ENCODE measurements around the gene CFD. TPM values are rescaled to one million over a fixed set of nuclear protein-coding genes. Genes with fewer than 3 reads are reported as not detected.

The CFD gene
- total RNA-seq, 1 experiment from 2014 or later = 8.0 TPM

Small RNA genes lying within 50 kb of the gene (microRNA-seq; reads per million reads assigned to microRNA genes)
- gene MIR3187 (ENCODE audit: borderline number of aligned reads, borderline replicate concordance) = 26.9 reads per million, percentile 35 among the genes with 10 or more reads in this experiment

Other genes with a start within 250 kb of the CFD start
- gene POLRMT, start 226.1 kb upstream of the CFD start, total RNA-seq (2021) = 46.4 and 57.1 TPM in 2 replicates
- 0.35 TPM in 1 of 2 replicates, not detected in the other for gene FGF22, start 219.8 kb upstream of the CFD start, total RNA-seq (2021)
- gene RNF126, start 196.4 kb upstream of the CFD start, total RNA-seq (2021) = 54.4 and 63.7 TPM in 2 replicates
- gene FSTL3, start 183.3 kb upstream of the CFD start, total RNA-seq (2021) = 40.9 and 85.1 TPM in 2 replicates
- not detected in 2 replicates for gene PRSS57, start 164.2 kb upstream of the CFD start, total RNA-seq (2021)
- gene PALM, start 150.7 kb upstream of the CFD start, total RNA-seq (2021) = 1.8 and 6.1 TPM in 2 replicates
- gene MISP, start 108.6 kb upstream of the CFD start, total RNA-seq (2021) = 91.6 and 101 TPM in 2 replicates
- gene PTBP1, start 62.2 kb upstream of the CFD start, total RNA-seq (2021) = 461 and 542 TPM in 2 replicates
- 0.81 and 0.90 TPM in 2 replicates for gene PLPPR3, start 37.7 kb upstream of the CFD start, total RNA-seq (2021)
- not detected in 2 replicates for gene AZU1, start 31.8 kb upstream of the CFD start, total RNA-seq (2021)
- gene PRTN3, start 18.7 kb upstream of the CFD start, total RNA-seq (2021) = not detected in 2 replicates
- not detected in 2 replicates for gene ELANE, start 7.4 kb upstream of the CFD start, total RNA-seq (2021)
- 54.7 and 63.8 TPM in 2 replicates for gene MED16, start 33.5 kb downstream of the CFD start, total RNA-seq (2021)
- not detected in 2 replicates for gene RNU6-9, start 33.8 kb downstream of the CFD start, total RNA-seq (2021)
- gene R3HDM4, start 53.6 kb downstream of the CFD start, total RNA-seq (2021) = 55.8 and 57.5 TPM in 2 replicates
- gene KISS1R, start 57.7 kb downstream of the CFD start, total RNA-seq (2021) = not detected in 2 replicates
- gene ARID3A, start 66.4 kb downstream of the CFD start, total RNA-seq (2021) = 9.2 and 10.7 TPM in 2 replicates
- 61.5 and 95.3 TPM in 2 replicates for gene WDR18, start 124.7 kb downstream of the CFD start, total RNA-seq (2021)
- gene GRIN3B, start 140.8 kb downstream of the CFD start, total RNA-seq (2021) = 0.11 and 0.13 TPM in 2 replicates
- 155 and 162 TPM in 2 replicates for gene TMEM259, start 161.5 kb downstream of the CFD start, total RNA-seq (2021)
- gene RNU6-2, start 161.9 kb downstream of the CFD start, total RNA-seq (2021) = not detected in 2 replicates
- gene CNN2, start 166.9 kb downstream of the CFD start, total RNA-seq (2021) = 168 and 206 TPM in 2 replicates
- 29.9 and 32.0 TPM in 2 replicates for gene ABCA7, start 180.4 kb downstream of the CFD start, total RNA-seq (2021)
- gene ARHGAP45, start 207.5 kb downstream of the CFD start, total RNA-seq (2021) = 20.2 and 20.6 TPM in 2 replicates
- gene POLR2E, start 235.7 kb downstream of the CFD start, total RNA-seq (2021) = 180 and 237 TPM in 2 replicates
- 465 and 489 TPM in 2 replicates for gene GPX4, start 244.3 kb downstream of the CFD start, total RNA-seq (2021)